HepG2 (cell line): ENCODE data around the gene SLC6A6. TPM values are rescaled to one million over a fixed set of nuclear protein-coding genes. Genes with fewer than 3 reads are reported as not detected.

Experiments
- ATAC-seq: fragments of 200-7000 bp; cut with Tn5 transposase; 3 replicates; pipeline ENCODE4 v1.9.1; 2020; ENCODE audit warnings: mild to moderate bottlenecking, moderate library complexity
- BruUV-seq: library from RNA; stranded (reverse); fragments of 400-500 nt; replicated peaks from 2 replicates; lab custom pipeline; 2021; lab: Mats Ljungman, UMichigan
- CTCF ChIA-PET: fragments of 300-600 bp; formaldehyde crosslinking; extraction: SDS; loops from one replicate; lab custom pipeline; 2021; ENCODE audit warnings: low total read pairs, inconsistent platforms, low intra/inter-chr PET ratio; lab: Yijun Ruan, JAX
- POLR2A ChIA-PET: fragments of 350-600 bp; sonication (Branson Sonifier 250); formaldehyde crosslinking; loops from one replicate; lab custom pipeline; 2020; ENCODE audit warnings: antibody characterized with exemption, inconsistent platforms; lab: Yijun Ruan, JAX
- DNase-seq: peaks from one replicate; pipeline ENCODE4 v3.0.0-alpha.2; 2015; ENCODE audit warnings: low spot score
- FAIRE-seq: peaks from 3 replicates; lab custom pipeline; 2011; peaks lifted over from hg19 to GRCh38; lab: Jason Lieb, UNC
- H2AFZ ChIP-seq: one replicate; pipeline ENCODE4 v1.6.1; 2011; ENCODE audit warnings: low read length, inconsistent platforms
- H3K27ac ChIP-seq: fragments of 300-600 bp; 3 replicates; pipeline ENCODE4 v1.8.0; 2011; ENCODE audit warnings: mixed run types, mild to moderate bottlenecking, mixed read lengths, low read length, inconsistent platforms; ENCODE audit not compliant: insufficient read depth; ENCODE audit errors: extremely low read length
- H3K27me3 ChIP-seq, 2 experiments: fragments of 200-600 bp in 1 of 2; 2 replicates in 1 of 2; 3 replicates in 1 of 2; pipeline versions ENCODE4 v1.6.0 to v1.8.0; 2011; ENCODE audit warnings: low read length in 2 of 2, mild to moderate bottlenecking in 2 of 2, moderate library complexity in 2 of 2, inconsistent platforms in 1 of 2; ENCODE audit not compliant: insufficient read depth in 2 of 2, control insufficient read depth in 1 of 2
- H3K36me3 ChIP-seq, 2 experiments: fragments of 200-600 bp in 1 of 2; replicated peaks in 1 of 2; 2 replicates in 1 of 2; 3 replicates in 1 of 2; pipeline versions ENCODE4 v1.5.1 to v1.8.0; 2011; ENCODE audit warnings: low read length in 2 of 2, inconsistent platforms in 1 of 2; ENCODE audit not compliant: insufficient read depth in 2 of 2, control insufficient read depth in 1 of 2
- H3K4me1 ChIP-seq: 2 replicates; pipeline ENCODE4 v1.5.1; 2012; ENCODE audit warnings: low read length, inconsistent platforms; ENCODE audit not compliant: insufficient read depth
- H3K4me2 ChIP-seq: 2 replicates; pipeline ENCODE4 v1.6.0; 2011; ENCODE audit warnings: low read depth, low read length, inconsistent platforms
- H3K4me3 ChIP-seq, 3 experiments: fragments of 200-600 bp in 1 of 3; sonication (generic), shearing (Covaris generic) in 1 of 3; replicated peaks in 1 of 3; 2 replicates each; pipeline ENCODE4 v1.5.1; 2011 to 2016; ENCODE audit warnings: low read length in 3 of 3, inconsistent platforms in 2 of 3, low read depth in 2 of 3, mild to moderate bottlenecking in 2 of 3, control low read depth in 1 of 3, mixed read lengths in 1 of 3; ENCODE audit not compliant: insufficient read depth in 1 of 3
- H3K79me2 ChIP-seq: one replicate; pipeline ENCODE4 v1.6.1; 2011; ENCODE audit warnings: low read length, inconsistent platforms; ENCODE audit not compliant: insufficient read depth
- H3K9ac ChIP-seq: 2 replicates; pipeline ENCODE4 v1.6.0; 2011; ENCODE audit warnings: mild to moderate bottlenecking, low read depth, low read length, inconsistent platforms; ENCODE audit not compliant: insufficient read depth
- H3K9me3 ChIP-seq: 2 replicates; pipeline ENCODE4 v1.5.1; 2012; ENCODE audit warnings: mild to moderate bottlenecking, low read length
- H4K20me1 ChIP-seq: 2 replicates; pipeline ENCODE4 v1.6.0; 2011; ENCODE audit warnings: inconsistent platforms, mild to moderate bottlenecking, low read length, moderate library complexity; ENCODE audit not compliant: insufficient read depth
- CSRNP2 ChIP-seq: sonication (generic); formaldehyde crosslinking; conservative IDR thresholded peaks from 2 replicates; pipeline ENCODE4 v1.8.0; 2022; ENCODE audit warnings: low read depth, missing genetic modification reagents
- IRF1 ChIP-seq: sonication (generic); formaldehyde crosslinking; IDR thresholded peaks from 2 replicates; pipeline ENCODE4 v1.4.0; 2020; ENCODE audit warnings: low read depth, mild to moderate bottlenecking, missing genetic modification reagents
- MYC ChIP-seq: sonication (generic); formaldehyde crosslinking; IDR thresholded peaks from 2 replicates; pipeline ENCODE4 v1.9.0; 2021; ENCODE audit warnings: missing genetic modification reagents, borderline replicate concordance
- RAD51 ChIP-seq: fragments of 450-650 bp; IDR thresholded peaks from 2 replicates; pipeline ENCODE4 v1.6.1; 2016; ENCODE audit warnings: borderline replicate concordance
- ZEB1 ChIP-seq: IDR thresholded peaks from 2 replicates; pipeline ENCODE4 v1.6.1; 2012; ENCODE audit warnings: mild to moderate bottlenecking, low read depth, inconsistent platforms; ENCODE audit not compliant: insufficient replicate concordance
- ZNF18 ChIP-seq: sonication (generic); formaldehyde crosslinking; IDR thresholded peaks from 2 replicates; pipeline ENCODE4 v1.8.0; 2022; ENCODE audit warnings: mild to moderate bottlenecking, missing genetic modification reagents; ENCODE audit not compliant: insufficient replicate concordance
- ZXDC ChIP-seq: sonication (generic); formaldehyde crosslinking; IDR thresholded peaks from 2 replicates; pipeline ENCODE4 v1.5.0; 2020; ENCODE audit warnings: mild to moderate bottlenecking, missing genetic modification reagents
- WGBS: methylation state at CpG from one replicate; pipeline ENCODE4 v1.1.6; 2017; ENCODE audit warnings: low lambda C conversion rate; 5-methylcytosine and 5-hydroxymethylcytosine counted together
- in situ Hi-C: cut with HindIII; loops from 2 replicates; pipeline ENCODE4 v1.10.0; 2017; ENCODE audit warnings: low pct_unique_long_range_greater_than_20kb; ENCODE audit not compliant: extremely low pct_ligation_motif_present
- intact Hi-C: fragments of 100-400 bp; cut with micrococcal nuclease; formaldehyde crosslinking; loops from one replicate; pipeline ENCODE4 v1.10.0; 2022; ENCODE audit not compliant: unreplicated experiment
- polyA plus RNA-seq, 8 experiments: library from polyadenylated mRNA; depleted of rRNA in 3 of 8; stranded (reverse) in 7 of 8; unstranded in 1 of 8; fragments of >200 nt; fragmentation: Illumina TruSeq in 4 of 8; extraction: Trizol in 4 of 8; gene quantifications; 2 replicates each; pipeline versions ENCODE4 v1.2.1 to v1.2.3, GENCODE V29; 2011 to 2016; ENCODE audit warnings: low read depth in 4 of 8, missing spikeins in 1 of 8, mixed read lengths in 1 of 8; ENCODE audit not compliant: insufficient read depth in 1 of 8
- total RNA-seq, 5 experiments: library from RNA; depleted of rRNA; stranded (reverse); fragments of >200 nt; fragmentation: Illumina TruSeq; extraction: Trizol; gene quantifications; 2 replicates each; pipeline ENCODE4 v1.2.3, GENCODE V29; 2016; ENCODE audit warnings: low read depth in 1 of 5

Gene SLC6A6
- total and polyA plus RNA-seq, 2 of the 13 experiments (the other 11 are each of a cell fraction or from before 2014, with no cell fraction given): 14.1 to 20.7 TPM

- in situ Hi-C loops: no loop called here
- Histone ChIP-seq H4K20me1 (no peaks in the 10 kb centered on the region), H3K4me1 (no peaks in the 10 kb centered on the region), H3K9me3 (no peaks in the 10 kb centered on the region), H2AFZ (no peak overlapping the region), H3K9ac (no peak overlapping the region), H3K36me3 (no peaks in the 10 kb centered on the region), H3K79me2 (no peaks in the 10 kb centered on the region), H3K27me3 (peaks cover 3 to 20% of the 10 kb centered on the region in 2 experiments; a peak in 3 of 5 replicates), H3K27ac (no peak overlapping the region), H3K4me2 (no peak overlapping the region), H3K4me3 (no peak overlapping the region)
- POLR2A ChIA-PET: no interaction called here
- FAIRE-seq: no peak
- ATAC-seq: no peak
- CTCF ChIA-PET: no interaction called here
- 59% methylated on average over 10 of the region's 14 CpGs for WGBS
- BruUV-seq: no TSS peak
- no peak for DNase-seq
- TF ChIP-seq RAD51 (no peak), ZNF18 (CRISPR knock-in tag) (no peak), MYC (no peak), CSRNP2 (CRISPR knock-in tag) (no peak), ZEB1 (no peak), ZXDC (CRISPR knock-in tag) (no peak), IRF1 (CRISPR knock-in tag) (no peak)
- intact Hi-C loops: no loop called here
Measured at GRCh38 chr3:14533457-14533958, 131.1 kb downstream of the SLC6A6 start.
